ENCODE data around the gene MRPL52. TPM values are rescaled to one million over a fixed set of nuclear protein-coding genes. Genes with fewer than 3 reads are reported as not detected.
A peak's percentile ranks its signal among the peaks of the same experiment; 100 is the strongest.

MRPL52 gene
- total and polyA plus RNA-seq, 10 of the 15 experiments (the other 5 are each of a cell fraction or from before 2014, with no cell fraction given) = 51.7 to 541 (median 142) TPM

DNA sequence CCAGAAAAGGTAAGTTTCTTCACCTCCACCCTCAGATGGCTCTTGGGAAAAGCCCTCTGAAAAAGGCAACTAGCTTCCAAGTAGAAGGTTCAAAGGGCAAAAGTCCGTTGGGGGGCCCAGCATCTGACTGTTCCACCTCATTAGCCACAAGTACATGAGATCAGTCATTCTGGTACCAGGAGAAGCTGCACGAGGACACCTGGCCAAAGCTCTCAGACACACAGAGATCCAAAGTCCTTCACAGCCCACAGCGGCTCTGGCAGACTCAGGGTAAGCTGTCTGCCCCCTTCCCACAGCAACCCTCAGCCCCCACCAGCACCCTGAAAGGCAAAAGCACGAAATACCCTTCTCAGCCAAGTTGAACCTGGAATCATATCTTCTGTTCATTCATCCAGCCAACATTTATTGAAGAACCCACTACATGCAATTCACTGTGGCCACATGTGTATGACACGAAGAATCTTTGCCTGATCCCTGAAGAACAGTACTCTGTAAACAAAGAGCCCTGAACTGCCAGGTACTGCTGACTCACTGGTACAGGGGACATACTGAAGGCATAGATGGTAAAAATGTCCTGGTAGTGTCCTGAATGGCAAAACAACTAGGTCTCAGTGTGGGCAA is 33.5 kb upstream of the MRPL52 start (continued):
- TF ChIP-seq, protein P1, sequence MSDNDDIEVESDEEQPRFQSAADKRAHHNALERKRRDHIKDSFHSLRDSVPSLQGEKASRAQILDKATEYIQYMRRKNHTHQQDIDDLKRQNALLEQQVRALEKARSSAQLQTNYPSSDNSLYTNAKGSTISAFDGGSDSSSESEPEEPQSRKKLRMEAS (IDR thresholded peaks at IDR 0.05; ENCODE audit: low read depth, low read length) = no peak
- peak; percentile 78; the same call in 1 of the 2 replicates for TF ChIP-seq CBX5 (IDR thresholded peaks at IDR 0.05; ENCODE audit: low read depth)
- no peak for TF ChIP-seq MYB (IDR thresholded peaks at IDR 0.05; ENCODE audit: borderline replicate concordance, low read depth, low read length)
- TF ChIP-seq ATF7 (IDR thresholded peaks at IDR 0.05; ENCODE audit: low read depth) = peak; percentile 51
- no peak for TF ChIP-seq NFYA (IDR thresholded peaks at IDR 0.05; ENCODE audit: borderline replicate concordance, low read depth, low read length)
- TF ChIP-seq CBFB (IDR thresholded peaks at IDR 0.05; ENCODE audit: low read depth) = 0 out of 2 replicates have a peak, but pooled peaks have one; percentile 42
- peak; percentile 42; the same call in 1 of the 2 replicates for TF ChIP-seq RAD51 (IDR thresholded peaks at IDR 0.05)
- no peak for TF ChIP-seq NR2C2 (IDR thresholded peaks at IDR 0.05; ENCODE audit: borderline replicate concordance, control insufficient read depth, insufficient read length, low read depth)
- TF ChIP-seq, protein P2, sequence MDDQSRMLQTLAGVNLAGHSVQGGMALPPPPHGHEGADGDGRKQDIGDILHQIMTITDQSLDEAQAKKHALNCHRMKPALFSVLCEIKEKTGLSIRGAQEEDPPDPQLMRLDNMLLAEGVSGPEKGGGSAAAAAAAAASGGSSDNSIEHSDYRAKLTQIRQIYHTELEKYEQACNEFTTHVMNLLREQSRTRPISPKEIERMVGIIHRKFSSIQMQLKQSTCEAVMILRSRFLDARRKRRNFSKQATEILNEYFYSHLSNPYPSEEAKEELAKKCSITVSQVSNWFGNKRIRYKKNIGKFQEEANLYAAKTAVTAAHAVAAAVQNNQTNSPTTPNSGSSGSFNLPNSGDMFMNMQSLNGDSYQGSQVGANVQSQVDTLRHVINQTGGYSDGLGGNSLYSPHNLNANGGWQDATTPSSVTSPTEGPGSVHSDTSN (IDR thresholded peaks at IDR 0.05; ENCODE audit: insufficient replicate concordance, low read depth, low read length) = no peak
- TF ChIP-seq RAD21 (IDR thresholded peaks at IDR 0.05; ENCODE audit: insufficient read depth, low read depth, low read length) = no peak
- TF ChIP-seq, protein P3, sequence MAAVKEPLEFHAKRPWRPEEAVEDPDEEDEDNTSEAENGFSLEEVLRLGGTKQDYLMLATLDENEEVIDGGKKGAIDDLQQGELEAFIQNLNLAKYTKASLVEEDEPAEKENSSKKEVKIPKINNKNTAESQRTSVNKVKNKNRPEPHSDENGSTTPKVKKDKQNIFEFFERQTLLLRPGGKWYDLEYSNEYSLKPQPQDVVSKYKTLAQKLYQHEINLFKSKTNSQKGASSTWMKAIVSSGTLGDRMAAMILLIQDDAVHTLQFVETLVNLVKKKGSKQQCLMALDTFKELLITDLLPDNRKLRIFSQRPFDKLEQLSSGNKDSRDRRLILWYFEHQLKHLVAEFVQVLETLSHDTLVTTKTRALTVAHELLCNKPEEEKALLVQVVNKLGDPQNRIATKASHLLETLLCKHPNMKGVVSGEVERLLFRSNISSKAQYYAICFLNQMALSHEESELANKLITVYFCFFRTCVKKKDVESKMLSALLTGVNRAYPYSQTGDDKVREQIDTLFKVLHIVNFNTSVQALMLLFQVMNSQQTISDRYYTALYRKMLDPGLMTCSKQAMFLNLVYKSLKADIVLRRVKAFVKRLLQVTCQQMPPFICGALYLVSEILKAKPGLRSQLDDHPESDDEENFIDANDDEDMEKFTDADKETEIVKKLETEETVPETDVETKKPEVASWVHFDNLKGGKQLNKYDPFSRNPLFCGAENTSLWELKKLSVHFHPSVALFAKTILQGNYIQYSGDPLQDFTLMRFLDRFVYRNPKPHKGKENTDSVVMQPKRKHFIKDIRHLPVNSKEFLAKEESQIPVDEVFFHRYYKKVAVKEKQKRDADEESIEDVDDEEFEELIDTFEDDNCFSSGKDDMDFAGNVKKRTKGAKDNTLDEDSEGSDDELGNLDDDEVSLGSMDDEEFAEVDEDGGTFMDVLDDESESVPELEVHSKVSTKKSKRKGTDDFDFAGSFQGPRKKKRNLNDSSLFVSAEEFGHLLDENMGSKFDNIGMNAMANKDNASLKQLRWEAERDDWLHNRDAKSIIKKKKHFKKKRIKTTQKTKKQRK (IDR thresholded peaks at IDR 0.05; ENCODE audit: low read depth, low read length) = no peak
- peak; percentile 52; the same call in 1 of the 2 replicates for TF ChIP-seq GATAD2B (conservative IDR thresholded peaks at IDR 0.05; ENCODE audit: low read depth)
- TF ChIP-seq, protein P4, sequence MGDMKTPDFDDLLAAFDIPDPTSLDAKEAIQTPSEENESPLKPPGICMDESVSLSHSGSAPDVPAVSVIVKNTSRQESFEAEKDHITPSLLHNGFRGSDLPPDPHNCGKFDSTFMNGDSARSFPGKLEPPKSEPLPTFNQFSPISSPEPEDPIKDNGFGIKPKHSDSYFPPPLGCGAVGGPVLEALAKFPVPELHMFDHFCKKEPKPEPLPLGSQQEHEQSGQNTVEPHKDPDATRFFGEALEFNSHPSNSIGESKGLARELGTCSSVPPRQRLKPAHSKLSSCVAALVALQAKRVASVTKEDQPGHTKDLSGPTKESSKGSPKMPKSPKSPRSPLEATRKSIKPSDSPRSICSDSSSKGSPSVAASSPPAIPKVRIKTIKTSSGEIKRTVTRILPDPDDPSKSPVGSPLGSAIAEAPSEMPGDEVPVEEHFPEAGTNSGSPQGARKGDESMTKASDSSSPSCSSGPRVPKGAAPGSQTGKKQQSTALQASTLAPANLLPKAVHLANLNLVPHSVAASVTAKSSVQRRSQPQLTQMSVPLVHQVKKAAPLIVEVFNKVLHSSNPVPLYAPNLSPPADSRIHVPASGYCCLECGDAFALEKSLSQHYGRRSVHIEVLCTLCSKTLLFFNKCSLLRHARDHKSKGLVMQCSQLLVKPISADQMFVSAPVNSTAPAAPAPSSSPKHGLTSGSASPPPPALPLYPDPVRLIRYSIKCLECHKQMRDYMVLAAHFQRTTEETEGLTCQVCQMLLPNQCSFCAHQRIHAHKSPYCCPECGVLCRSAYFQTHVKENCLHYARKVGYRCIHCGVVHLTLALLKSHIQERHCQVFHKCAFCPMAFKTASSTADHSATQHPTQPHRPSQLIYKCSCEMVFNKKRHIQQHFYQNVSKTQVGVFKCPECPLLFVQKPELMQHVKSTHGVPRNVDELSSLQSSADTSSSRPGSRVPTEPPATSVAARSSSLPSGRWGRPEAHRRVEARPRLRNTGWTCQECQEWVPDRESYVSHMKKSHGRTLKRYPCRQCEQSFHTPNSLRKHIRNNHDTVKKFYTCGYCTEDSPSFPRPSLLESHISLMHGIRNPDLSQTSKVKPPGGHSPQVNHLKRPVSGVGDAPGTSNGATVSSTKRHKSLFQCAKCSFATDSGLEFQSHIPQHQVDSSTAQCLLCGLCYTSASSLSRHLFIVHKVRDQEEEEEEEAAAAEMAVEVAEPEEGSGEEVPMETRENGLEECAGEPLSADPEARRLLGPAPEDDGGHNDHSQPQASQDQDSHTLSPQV (IDR thresholded peaks at IDR 0.05) = 0 out of 2 replicates have a peak, but pooled peaks have one; percentile 56
- no peak for TF ChIP-seq SREBF2 (IDR thresholded peaks at IDR 0.05; ENCODE audit: low read length)
- TF ChIP-seq BCL11A (IDR thresholded peaks at IDR 0.05; ENCODE audit: low read depth, low read length) = peak; percentile 89
- no peak for TF ChIP-seq CHD1 (IDR thresholded peaks at IDR 0.05; ENCODE audit: low read depth, low read length)
- TF ChIP-seq, protein P5, sequence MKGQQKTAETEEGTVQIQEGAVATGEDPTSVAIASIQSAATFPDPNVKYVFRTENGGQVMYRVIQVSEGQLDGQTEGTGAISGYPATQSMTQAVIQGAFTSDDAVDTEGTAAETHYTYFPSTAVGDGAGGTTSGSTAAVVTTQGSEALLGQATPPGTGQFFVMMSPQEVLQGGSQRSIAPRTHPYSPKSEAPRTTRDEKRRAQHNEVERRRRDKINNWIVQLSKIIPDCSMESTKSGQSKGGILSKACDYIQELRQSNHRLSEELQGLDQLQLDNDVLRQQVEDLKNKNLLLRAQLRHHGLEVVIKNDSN (IDR thresholded peaks at IDR 0.05; ENCODE audit: borderline replicate concordance, extremely low read length, insufficient read depth, low read depth, low read length) = no peak
- peak; percentile 73; the same call in 1 of the 2 replicates for TF ChIP-seq MEF2A (IDR thresholded peaks at IDR 0.05; ENCODE audit: insufficient read depth, low read depth, low read length)
